Right atrium auricular region (tissue), 2 donors: ENCODE results near the gene TMEM255B. TPM values are rescaled to one million over a fixed set of nuclear protein-coding genes. Genes with fewer than 3 reads are reported as not detected.
"Not testable (repeated sequence)": the region's sequence is repeated elsewhere in the genome, so short reads cannot be mapped to it uniquely, and the experiment has no call there.

ENCODE experiments used
- DNase-seq: peaks from one replicate; pipeline ENCODE4 v3.0.0-alpha.2; 2019; ENCODE audit warnings: low spot score
- H3K27ac ChIP-seq, 2 donors: fragments of 200-600 bp; sonication (generic); 1 replicate in 1 of 2; 2 replicates in 1 of 2; pipeline ENCODE4 v1.5.1; 2016 to 2019
- H3K27me3 ChIP-seq, 2 donors: fragments of 200-600 bp; sonication (generic); one replicate each; pipeline versions ENCODE4 v1.5.1 to v1.6.0; 2017 to 2019
- H3K36me3 ChIP-seq: fragments of 200-600 bp; sonication (generic); one replicate; pipeline ENCODE4 v1.5.1; 2016
- H3K4me1 ChIP-seq, 2 donors: fragments of 200-600 bp; sonication (generic); one replicate each; pipeline versions ENCODE4 v1.5.1 to v1.6.0; 2017 to 2019
- H3K4me3 ChIP-seq, 2 donors: fragments of 200-600 bp; sonication (generic); 1 replicate in 1 of 2; 2 replicates in 1 of 2; pipeline ENCODE4 v1.5.1; 2017 to 2019; ENCODE audit warnings: mild to moderate bottlenecking in 1 of 2, moderate library complexity in 1 of 2
- H3K9me3 ChIP-seq, 2 donors: fragments of 200-600 bp; sonication (generic); one replicate each; pipeline ENCODE4 v1.5.1; 2019
- CTCF ChIP-seq, 2 donors: fragments of 200-600 bp; sonication (generic); IDR thresholded peaks; one replicate each; pipeline ENCODE4 v1.5.1; 2019; ENCODE audit warnings: antibody characterized with exemption in 2 of 2
- total RNA-seq, 2 donors: library from RNA; depleted of rRNA; stranded (reverse); fragments of >200 nt; gene quantifications; one replicate each; pipeline ENCODE4 v1.1.0, GENCODE V29; 2016

Gene TMEM255B
- total RNA-seq, 2 donors from 2014 or later: 5.2 to 6.0 TPM

GRCh38 chr13:113744197-113745000 lies 14.6 kb upstream of the TMEM255B start:
- no peak for DNase-seq
- no peak overlapping the region for H3K27ac ChIP-seq
- no peak overlapping the region for H3K4me3 ChIP-seq
- H3K9me3 ChIP-seq: no peaks in the 10 kb centered on the region
- no peaks in the 10 kb centered on the region for H3K36me3 ChIP-seq
- no peak for TF ChIP-seq CTCF (IDR thresholded peaks at IDR 0.05)
- peaks cover 0 to 18% of the 10 kb centered on the region in 2 donors for H3K4me1 ChIP-seq
- no peaks in the 10 kb centered on the region for H3K27me3 ChIP-seq

GRCh38 chr13:113745059-113745458 lies 14.0 kb upstream of the TMEM255B start:
- H3K4me1 ChIP-seq: peaks cover 0 to 19% of the 10 kb centered on the region in 2 donors
- H3K9me3 ChIP-seq: no peaks in the 10 kb centered on the region
- TF ChIP-seq CTCF (IDR thresholded peaks at IDR 0.05): no peak
- no peak overlapping the region for H3K4me3 ChIP-seq
- H3K27me3 ChIP-seq: no peaks in the 10 kb centered on the region
- H3K27ac ChIP-seq: no peak overlapping the region
- H3K36me3 ChIP-seq: no peaks in the 10 kb centered on the region
- no peak for DNase-seq

- not testable (repeated sequence) for H3K36me3 ChIP-seq, DNase-seq, H3K4me3 ChIP-seq, H3K9me3 ChIP-seq, H3K27me3 ChIP-seq, H3K27ac ChIP-seq
- H3K4me1 ChIP-seq: peaks cover 0 to 19% of the 10 kb centered on the region in 2 donors
These were observed 13.4 kb upstream of the TMEM255B start for GRCh38 chr13:113745500-113746142.

- Histone ChIP-seq H3K4me3 (no peak overlapping the region), H3K27ac (no peak overlapping the region), H3K4me1 (peaks cover 0 to 19% of the 10 kb centered on the region in 2 donors), H3K36me3 (no peaks in the 10 kb centered on the region), H3K9me3 (no peaks in the 10 kb centered on the region), H3K27me3 (no peaks in the 10 kb centered on the region)
- no peak for TF ChIP-seq CTCF (IDR thresholded peaks at IDR 0.05)
- DNase-seq: no peak
These were observed 12.9 kb upstream of the TMEM255B start for GRCh38 chr13:113746143-113746525.

GRCh38 chr13:113746671-113747070 lies 12.4 kb upstream of the TMEM255B start:
- no peak for DNase-seq
- no peaks in the 10 kb centered on the region for H3K36me3 ChIP-seq
- H3K9me3 ChIP-seq: no peaks in the 10 kb centered on the region
- no peaks in the 10 kb centered on the region for H3K27me3 ChIP-seq
- TF ChIP-seq CTCF (IDR thresholded peaks at IDR 0.05): no peak
- peak overlapping the region; percentile 76 to 83 for H3K27ac ChIP-seq
- no peak overlapping the region for H3K4me3 ChIP-seq
- peaks cover 0 to 19% of the 10 kb centered on the region in 2 donors for H3K4me1 ChIP-seq

GRCh38 chr13:113747291-113747833 lies 11.7 kb upstream of the TMEM255B start:
- peak overlapping the region; percentile 76 to 83 for H3K27ac ChIP-seq
- no peak for DNase-seq

More at GRCh38 chr13:113747291-113747833, 11.7 kb upstream of the TMEM255B start:
- Histone ChIP-seq H3K27me3 (no peaks in the 10 kb centered on the region), H3K4me3 (no peak overlapping the region), H3K4me1 (peaks cover 0 to 12% of the 10 kb centered on the region in 2 donors), H3K9me3 (no peaks in the 10 kb centered on the region), H3K36me3 (no peaks in the 10 kb centered on the region)
- TF ChIP-seq CTCF (IDR thresholded peaks at IDR 0.05): no peak
